H1 (cell line): ENCODE results near the gene MICU1. TPM values are rescaled to one million over a fixed set of nuclear protein-coding genes. Genes with fewer than 3 reads are reported as not detected.
A peak's percentile ranks its signal among the peaks of the same experiment; 100 is the strongest.

Experiments
- CTCF ChIA-PET: fragments of 300-600 bp; sonication (Branson Sonifier 250); formaldehyde crosslinking; loops from one replicate; lab custom pipeline; 2021; ENCODE audit not compliant: partially characterized antibody; lab: Charles Lee
- POLR2A ChIA-PET: fragments of 300-600 bp; sonication (Branson Sonifier 250); formaldehyde crosslinking; loops from one replicate; lab custom pipeline; 2021; ENCODE audit warnings: inconsistent platforms; ENCODE audit not compliant: partially characterized antibody; lab: Charles Lee
- DNase-seq, 2 experiments: peaks; one replicate each; pipeline versions ENCODE4 v3.0.0 to v3.0.0-alpha.2; 2010 to 2022; ENCODE audit warnings: low spot score in 2 of 2, low read depth in 1 of 2, mixed read lengths in 1 of 2
- FAIRE-seq: peaks from 2 replicates; lab custom pipeline; 2011; peaks lifted over from hg19 to GRCh38; lab: Jason Lieb, UNC
- H2AFZ ChIP-seq: 2 replicates; pipeline ENCODE4 v1.8.1; 2012; ENCODE audit warnings: low read length, inconsistent platforms
- H2AK5ac ChIP-seq: 2 replicates; pipeline ENCODE4 v1.6.1; 2013; ENCODE audit warnings: low read depth, low read length
- H2BK120ac ChIP-seq: replicated peaks from 2 replicates; pipeline ENCODE3; 2013; ENCODE audit warnings: low read depth, low read length, inconsistent platforms
- H2BK12ac ChIP-seq: 2 replicates; pipeline ENCODE4 v1.6.1; 2013; ENCODE audit warnings: low read depth, low read length
- H2BK15ac ChIP-seq: 2 replicates; pipeline ENCODE4 v1.6.1; 2013; ENCODE audit warnings: low read length
- H2BK20ac ChIP-seq: 2 replicates; pipeline ENCODE4 v1.6.1; 2013; ENCODE audit warnings: low read length
- H2BK5ac ChIP-seq: 2 replicates; pipeline ENCODE4 v1.6.1; 2013; ENCODE audit warnings: low read depth, low read length
- H3K14ac ChIP-seq: 2 replicates; pipeline ENCODE4 v1.6.1; 2013; ENCODE audit warnings: inconsistent platforms; ENCODE audit not compliant: insufficient read length
- H3K18ac ChIP-seq: 2 replicates; pipeline ENCODE4 v1.6.1; 2013; ENCODE audit warnings: low read length; ENCODE audit errors: extremely low read depth
- H3K23ac ChIP-seq: 2 replicates; pipeline ENCODE4 v1.6.1; 2013; ENCODE audit warnings: inconsistent platforms; ENCODE audit not compliant: insufficient read length
- H3K23me2 ChIP-seq: 2 replicates; pipeline ENCODE4 v1.6.1; 2013; ENCODE audit warnings: low read depth, low read length
- H3K27ac ChIP-seq: 2 replicates; pipeline ENCODE4 v1.6.1; 2011; ENCODE audit warnings: low read depth, low read length, inconsistent platforms
- H3K27me3 ChIP-seq, 4 experiments: replicated peaks in 1 of 4; 1 replicate in 1 of 4; 2 replicates in 3 of 4; pipeline versions ENCODE4 v1.6.1 to v1.8.1; 2011 to 2013; ENCODE audit warnings: low read length in 3 of 4, mild to moderate bottlenecking in 3 of 4, inconsistent platforms in 2 of 4, mixed read lengths in 2 of 4, moderate library complexity in 1 of 4; ENCODE audit not compliant: control insufficient read depth in 3 of 4, insufficient read depth in 3 of 4; ENCODE audit errors: extremely low read depth in 1 of 4
- H3K36me3 ChIP-seq, 4 experiments: 2 replicates each; pipeline versions ENCODE4 v1.6.1 to v1.8.1; 2011 to 2013; ENCODE audit warnings: mild to moderate bottlenecking in 4 of 4, low read length in 3 of 4, moderate library complexity in 2 of 4, control low read depth in 1 of 4, inconsistent platforms in 1 of 4; ENCODE audit not compliant: insufficient read depth in 4 of 4, control insufficient read depth in 2 of 4
- H3K4ac ChIP-seq: replicated peaks from 2 replicates; pipeline ENCODE3; 2013; ENCODE audit warnings: low read length, low read depth, mixed read lengths, inconsistent platforms; ENCODE audit not compliant: insufficient read length
- H3K4me1 ChIP-seq, 4 experiments: replicated peaks in 1 of 4; 1 replicate in 1 of 4; 2 replicates in 3 of 4; pipeline versions ENCODE4 v1.6.1 to v1.8.1; 2011 to 2013; ENCODE audit warnings: low read length in 3 of 4, inconsistent platforms in 2 of 4, mixed read lengths in 1 of 4; ENCODE audit not compliant: insufficient read depth in 4 of 4, control insufficient read depth in 3 of 4
- H3K4me2 ChIP-seq, 2 experiments: 2 replicates each; pipeline versions ENCODE4 v1.6.1 to v1.8.1; 2011 to 2013; ENCODE audit warnings: low read depth in 2 of 2, low read length in 2 of 2, control low read depth in 1 of 2, inconsistent platforms in 1 of 2, mild to moderate bottlenecking in 1 of 2; ENCODE audit not compliant: insufficient read depth in 1 of 2
- H3K4me3 ChIP-seq, 4 experiments: fragments of 200-600, 300-600 bp in 1 of 4; sonication (generic), shearing (Covaris generic), sonication (Bioruptor Twin) in 1 of 4; 2 replicates each; pipeline versions ENCODE4 v1.5.1 to v1.8.1; 2011 to 2016; ENCODE audit warnings: low read length in 4 of 4, low read depth in 3 of 4, control low read depth in 2 of 4, inconsistent platforms in 2 of 4, mild to moderate bottlenecking in 2 of 4, mixed read lengths in 1 of 4, moderate library complexity in 1 of 4; ENCODE audit not compliant: insufficient read depth in 2 of 4; ENCODE audit errors: extremely low read depth in 1 of 4
- H3K56ac ChIP-seq: replicated peaks from 2 replicates; pipeline ENCODE3; 2013; ENCODE audit warnings: low read depth, mild to moderate bottlenecking, mixed read lengths, low read length, inconsistent platforms; ENCODE audit not compliant: insufficient read length
- H3K79me1 ChIP-seq: 2 replicates; pipeline ENCODE4 v1.6.1; 2013; ENCODE audit warnings: low read depth, low read length, control low read depth
- H3K79me2 ChIP-seq, 2 experiments: 2 replicates each; pipeline versions ENCODE4 v1.6.1 to v1.8.1; 2012 to 2013; ENCODE audit warnings: low read length in 2 of 2, mild to moderate bottlenecking in 2 of 2, inconsistent platforms in 1 of 2; ENCODE audit not compliant: insufficient read depth in 2 of 2, control insufficient read depth in 1 of 2
- H3K9ac ChIP-seq, 4 experiments: replicated peaks in 1 of 4; 1 replicate in 1 of 4; 2 replicates in 3 of 4; pipeline versions ENCODE4 v1.6.1 to v1.8.1; 2011 to 2013; ENCODE audit warnings: low read depth in 3 of 4, low read length in 3 of 4, control low read depth in 2 of 4, mild to moderate bottlenecking in 2 of 4, moderate library complexity in 2 of 4, inconsistent platforms in 1 of 4; ENCODE audit errors: extremely low read depth in 1 of 4
- H3K9me3 ChIP-seq, 2 experiments: 2 replicates each; pipeline versions ENCODE4 v1.6.1 to v1.8.1; 2012 to 2013; ENCODE audit warnings: mild to moderate bottlenecking in 2 of 2, moderate library complexity in 2 of 2, control low read depth in 1 of 2, inconsistent platforms in 1 of 2, low read depth in 1 of 2, low read length in 1 of 2, mixed read lengths in 1 of 2; ENCODE audit not compliant: insufficient read depth in 2 of 2
- H4K20me1 ChIP-seq, 2 experiments: replicated peaks in 1 of 2; 2 replicates each; pipeline versions ENCODE3 to v1.8.1; 2011 to 2013; ENCODE audit warnings: inconsistent platforms in 2 of 2, low read length in 2 of 2, mild to moderate bottlenecking in 1 of 2; ENCODE audit not compliant: insufficient read depth in 2 of 2, control insufficient read depth in 1 of 2
- H4K5ac ChIP-seq: 2 replicates; pipeline ENCODE4 v1.6.1; 2013; ENCODE audit warnings: low read length, low read depth, mixed read lengths, inconsistent platforms; ENCODE audit not compliant: insufficient read length
- H4K8ac ChIP-seq: 2 replicates; pipeline ENCODE4 v1.8.0; 2013; ENCODE audit warnings: mild to moderate bottlenecking, moderate library complexity, low read length, inconsistent platforms; ENCODE audit not compliant: insufficient read depth; ENCODE audit errors: extremely low read depth
- H4K91ac ChIP-seq: replicated peaks from 2 replicates; pipeline ENCODE3; 2013; ENCODE audit warnings: low read length, mixed read lengths, inconsistent platforms; ENCODE audit not compliant: insufficient read length
- BCL11A ChIP-seq, 2 experiments: IDR thresholded peaks; one replicate each; pipeline ENCODE4 v1.6.1; 2011; ENCODE audit warnings: low read depth in 2 of 2, low read length in 2 of 2, mild to moderate bottlenecking in 2 of 2
- CBX5 ChIP-seq: fragments of 300-800, 300-1000 bp; sonication (generic); IDR thresholded peaks from 2 replicates; pipeline ENCODE4 v1.7.1; 2016; ENCODE audit warnings: antibody characterized with exemption, low read length, low read depth
- CEBPB ChIP-seq: IDR thresholded peaks from 2 replicates; pipeline ENCODE4 v1.6.1; 2012; ENCODE audit warnings: low read depth, low read length
- EP300 ChIP-seq, 2 experiments: IDR thresholded peaks; 1 replicate in 1 of 2; 2 replicates in 1 of 2; pipeline ENCODE4 v1.6.1; 2011 to 2012; ENCODE audit warnings: low read depth in 2 of 2, low read length in 2 of 2, mild to moderate bottlenecking in 2 of 2, borderline replicate concordance in 1 of 2, inconsistent platforms in 1 of 2, moderate library complexity in 1 of 2
- KDM4A ChIP-seq: IDR thresholded peaks from one replicate; pipeline ENCODE4 v1.7.1; 2012; ENCODE audit warnings: low read depth, mild to moderate bottlenecking, moderate library complexity, low read length, inconsistent platforms; ENCODE audit not compliant: severe bottlenecking
- PHF8 ChIP-seq: fragments of 200-600 bp; sonication (generic); conservative IDR thresholded peaks from 2 replicates; pipeline ENCODE4 v1.7.1; 2012; ENCODE audit warnings: low read depth, mild to moderate bottlenecking, inconsistent platforms, low read length, moderate library complexity
- SIRT6 ChIP-seq: IDR thresholded peaks from one replicate; pipeline ENCODE4 v1.7.1; 2012; ENCODE audit warnings: low read length, inconsistent platforms
- SP1 ChIP-seq: IDR thresholded peaks from 2 replicates; pipeline ENCODE4 v1.6.1; 2011; ENCODE audit warnings: low read depth, low read length
- TEAD4 ChIP-seq: IDR thresholded peaks from 2 replicates; pipeline ENCODE4 v1.6.1; 2012; ENCODE audit warnings: low read depth, low read length, inconsistent platforms, mixed read lengths
- WGBS, 2 experiments: shearing (Covaris generic) in 1 of 2; methylation state at CpG; one replicate each; pipeline versions ENCODE4 v1.1.6 to v1.1.7; 2013 to 2015; ENCODE audit warnings: low lambda C conversion rate in 2 of 2, mixed read lengths in 2 of 2, inconsistent platforms in 1 of 2, low coverage in 1 of 2, missing lambda C conversion rate in 1 of 2; ENCODE audit not compliant: insufficient replicate concordance in 2 of 2, insufficient coverage in 1 of 2, insufficient read length in 1 of 2; ENCODE audit errors: extremely low coverage in 1 of 2, missing lambda C conversion rate in 1 of 2; 5-methylcytosine and 5-hydroxymethylcytosine counted together
- polyA plus RNA-seq, 7 experiments: library from polyadenylated mRNA; depleted of rRNA in 3 of 7; stranded (reverse) in 5 of 7; unstranded in 2 of 7; fragments of >200 nt in 5 of 7; fragments of 200-250 nt in 2 of 7; gene quantifications; 1 replicate in 5 of 7; 2 replicates in 1 of 7; 4 replicates in 1 of 7; pipeline versions ENCODE4 v1.2.1 to v1.2.3, GENCODE V29; 2011 to 2013; ENCODE audit warnings: missing spikeins in 2 of 7, mixed read lengths in 2 of 7
- total RNA-seq: library from RNA; stranded (reverse); fragmentation: NEBNext Ultra II Directional; extraction: Animal tissue kit (Norgen Biotek cat#: 25700); gene quantifications from 2 replicates; pipeline ENCODE4 v1.2.1, GENCODE V29; 2021
- TF ChIP-seq, protein P1 (sequence below): IDR thresholded peaks from 2 replicates; pipeline ENCODE4 v1.6.1; 2012; ENCODE audit warnings: inconsistent platforms
- TF ChIP-seq, protein P2 (sequence below): IDR thresholded peaks from 2 replicates; pipeline ENCODE4 v1.6.1; 2011; ENCODE audit warnings: low read length, improper control_type of control experiment

The MICU1 gene
- total and polyA plus RNA-seq, 2 of the 8 experiments (the other 6 are each of a cell fraction or from before 2014, with no cell fraction given) = 18.0 to 36.7 TPM

DNA sequence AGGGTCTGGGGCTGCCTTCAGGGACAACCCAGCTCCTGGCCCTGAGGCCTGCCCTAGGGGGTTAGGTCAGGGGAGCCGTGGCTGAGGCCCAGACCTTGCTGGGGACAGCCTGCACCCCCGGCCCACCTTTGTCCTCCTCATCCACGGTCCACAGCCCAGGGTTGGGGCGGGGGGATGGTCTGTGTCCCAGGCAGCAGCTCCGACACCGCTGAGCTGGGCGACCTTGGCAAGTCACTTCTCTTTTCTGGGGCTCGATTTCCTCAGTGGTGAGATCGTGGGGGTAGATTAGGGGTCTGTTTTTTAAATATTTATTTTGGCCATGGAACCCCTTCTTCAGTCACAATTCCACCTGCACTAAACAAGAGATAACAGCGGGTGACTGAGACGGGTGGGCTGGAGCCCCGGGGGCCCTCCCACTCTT, 302.1 kb downstream of the MICU1 start:
- TF ChIP-seq PHF8 (no peak), CBX5 (no peak), CEBPB (no peak), TEAD4 (no peak), SP1 (no peak), BCL11A (IDR thresholded peaks at IDR 0.05; ENCODE audit: low read depth in 2 of 2, low read length in 2 of 2) (no peak), KDM4A (no peak), SIRT6 (no peak), EP300 (IDR thresholded peaks at IDR 0.05; ENCODE audit: borderline replicate concordance in 1 of 2, low read depth in 2 of 2, low read length in 2 of 2) (no peak)
- TF ChIP-seq, protein P1, sequence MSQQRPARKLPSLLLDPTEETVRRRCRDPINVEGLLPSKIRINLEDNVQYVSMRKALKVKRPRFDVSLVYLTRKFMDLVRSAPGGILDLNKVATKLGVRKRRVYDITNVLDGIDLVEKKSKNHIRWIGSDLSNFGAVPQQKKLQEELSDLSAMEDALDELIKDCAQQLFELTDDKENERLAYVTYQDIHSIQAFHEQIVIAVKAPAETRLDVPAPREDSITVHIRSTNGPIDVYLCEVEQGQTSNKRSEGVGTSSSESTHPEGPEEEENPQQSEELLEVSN = no peak
- TF ChIP-seq, protein P2, sequence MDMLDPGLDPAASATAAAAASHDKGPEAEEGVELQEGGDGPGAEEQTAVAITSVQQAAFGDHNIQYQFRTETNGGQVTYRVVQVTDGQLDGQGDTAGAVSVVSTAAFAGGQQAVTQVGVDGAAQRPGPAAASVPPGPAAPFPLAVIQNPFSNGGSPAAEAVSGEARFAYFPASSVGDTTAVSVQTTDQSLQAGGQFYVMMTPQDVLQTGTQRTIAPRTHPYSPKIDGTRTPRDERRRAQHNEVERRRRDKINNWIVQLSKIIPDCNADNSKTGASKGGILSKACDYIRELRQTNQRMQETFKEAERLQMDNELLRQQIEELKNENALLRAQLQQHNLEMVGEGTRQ = no peak
- TF ChIP-seq, all 59 proteins: peak for 0
- WGBS, 2 experiments = 91% methylated on average over 12 of the region's 12 CpGs; no CpG with 5 or more reads in 1 of the 2 experiments
- FAIRE-seq = no peak

More for the DNA sequence above, 302.1 kb downstream of the MICU1 start:
- Histone ChIP-seq H3K27ac (no peak overlapping the region), H3K4me2 (no peak overlapping the region), H3K4me3 (no peak overlapping the region), H3K23ac (no peak overlapping the region), H4K91ac (no peak overlapping the region), H3K79me2 (no peaks in the 10 kb centered on the region), H3K56ac (no peak overlapping the region), H3K9me3 (no peaks in the 10 kb centered on the region; a peak in 1 of 4 replicates), H4K5ac (no peak overlapping the region), H3K9ac (no peak overlapping the region), H4K8ac (peak overlapping the region; percentile 58; the same call in 1 of the 2 replicates), H3K23me2 (no peaks in the 10 kb centered on the region; the same call in 1 of the 2 replicates), H3K36me3 (no peaks in the 10 kb centered on the region), H2BK5ac (peak overlapping the region; percentile 63; the same call in 1 of the 2 replicates), H3K14ac (no peak overlapping the region), H3K27me3 (no peaks in the 10 kb centered on the region), H2BK120ac (no peak overlapping the region), H2AFZ (no peak overlapping the region), H3K4me1 (peaks cover 16 to 36% (median 25%) of the 10 kb centered on the region in 4 experiments), H2BK20ac (0 out of 2 replicates have a peak overlapping the region, but pooled peaks have one; percentile 80), H3K79me1 (no peaks in the 10 kb centered on the region), H2BK12ac (peak overlapping the region; percentile 95), H2BK15ac (0 out of 2 replicates have a peak overlapping the region, but pooled peaks have one; percentile 46), H2AK5ac (no peak overlapping the region), H4K20me1 (no peaks in the 10 kb centered on the region), H3K18ac (no peak overlapping the region; the same call in 1 of the 2 replicates), H3K4ac (no peak overlapping the region)
- POLR2A ChIA-PET = interaction anchor here (1.5 to 39.2 kb wide), 3 partner anchors 8 to 47 kb away, joined by 4 to 895 read pairs (median 38); partner anchors contain the start of gene DDIT4
- CTCF ChIA-PET = interaction anchor here (1.2 to 4.2 kb wide), 2 partner anchors 14 to 48 kb away, joined by 5 to 33 read pairs; no protein-coding TSS in a partner anchor
- DNase-seq = no peak
